HG03520 (cell line): Measurements from ENCODE around the gene CCR3.

Experiments used
- ATAC-seq: cut with Tn5 transposase; IDR thresholded peaks from one replicate; pipeline ENCODE4 v1.9.1; 2021; ENCODE audit warnings: mild to moderate bottlenecking, moderate library complexity; ENCODE audit not compliant: unreplicated experiment

Gene CCR3

GRCh38 chr3:46270474-46270873 lies 28.2 kb downstream of the CCR3 start:
- no peak for ATAC-seq

GRCh38 chr3:46271209-46271745 lies 29.0 kb downstream of the CCR3 start:
- no peak for ATAC-seq

GRCh38 chr3:46272028-46272451 lies 29.8 kb downstream of the CCR3 start:
- no peak for ATAC-seq

- ATAC-seq = no peak
Measured at GRCh38 chr3:46276497-46277099, 34.3 kb downstream of the CCR3 start.

GRCh38 chr3:46277476-46277875 lies 35.2 kb downstream of the CCR3 start:
- no peak for ATAC-seq

- no peak for ATAC-seq
Measured at GRCh38 chr3:46278816-46279672, 36.8 kb downstream of the CCR3 start.

GRCh38 chr3:46280105-46280797 lies 38.0 kb downstream of the CCR3 start:
- ATAC-seq = no peak

GRCh38 chr3:46281551-46281950 lies 39.3 kb downstream of the CCR3 start:
- ATAC-seq = no peak

- no peak for ATAC-seq
Measured at GRCh38 chr3:46282041-46282440, 39.8 kb downstream of the CCR3 start.

- ATAC-seq = no peak
Measured at GRCh38 chr3:46282696-46283095, 40.4 kb downstream of the CCR3 start.

- no peak for ATAC-seq
Measured at GRCh38 chr3:46283881-46284450, 41.7 kb downstream of the CCR3 start.

- ATAC-seq = no peak
Measured at GRCh38 chr3:46284981-46285683, 42.9 kb downstream of the CCR3 start.

- no peak for ATAC-seq
Measured at GRCh38 chr3:46285931-46286619, 43.8 kb downstream of the CCR3 start.

GRCh38 chr3:46286947-46287565 lies 44.8 kb downstream of the CCR3 start:
- ATAC-seq = no peak

GRCh38 chr3:46289551-46289950 lies 47.3 kb downstream of the CCR3 start:
- ATAC-seq = no peak

GRCh38 chr3:46289966-46290365 lies 47.7 kb downstream of the CCR3 start:
- ATAC-seq = no peak

- ATAC-seq = no peak
Measured at GRCh38 chr3:46291046-46291445, 48.8 kb downstream of the CCR3 start.

GRCh38 chr3:46293035-46293724 lies 50.9 kb downstream of the CCR3 start:
- ATAC-seq = no peak
